K562 (cell line): Measurements from ENCODE around the gene GLI1. TPM values are rescaled to one million over a fixed set of nuclear protein-coding genes. Genes with fewer than 3 reads are reported as not detected.

ENCODE experiments used
- ATAC-seq: fragments of 200-7000 bp; cut with Tn5 transposase; 3 replicates; pipeline ENCODE4 v1.9.1; 2020; ENCODE audit warnings: moderate library complexity
- BruUV-seq: library from RNA; stranded (reverse); fragments of 400-500 nt; replicated peaks from 2 replicates; lab custom pipeline; 2021; lab: Mats Ljungman, UMichigan
- CTCF ChIA-PET: fragments of 300-600 bp; formaldehyde crosslinking; extraction: SDS; loops from one replicate; lab custom pipeline; 2021; ENCODE audit warnings: low intra/inter-chr PET ratio; lab: Yijun Ruan, JAX
- POLR2A ChIA-PET: fragments of 300-600, 350-650 bp; sonication (Branson Sonifier 250); formaldehyde crosslinking; extraction: SDS; loops from one replicate; lab custom pipeline; 2021; ENCODE audit warnings: antibody characterized with exemption, inconsistent platforms; lab: Yijun Ruan, JAX
- DNase-seq, 4 experiments: peaks; one replicate each; pipeline versions ENCODE4 v3.0.0 to v3.0.0-alpha.2; 2011 to 2018; ENCODE audit warnings: low spot score in 3 of 4, mixed read lengths in 3 of 4; ENCODE audit errors: extremely low read depth in 1 of 4
- FAIRE-seq: peaks from 2 replicates; lab custom pipeline; 2011; peaks lifted over from hg19 to GRCh38; lab: Jason Lieb, UNC
- H2AFZ ChIP-seq: 2 replicates; pipeline ENCODE4 v1.6.0; 2011; ENCODE audit warnings: low read depth, low read length, control low read depth, inconsistent platforms
- H3K27ac ChIP-seq: fragments of 200-600 bp; 3 replicates; pipeline ENCODE4 v1.8.0; 2011; ENCODE audit warnings: low read depth, mild to moderate bottlenecking, control low read depth, inconsistent platforms, low read length, moderate library complexity, mixed read lengths; ENCODE audit errors: extremely low read depth
- H3K27me3 ChIP-seq, 2 experiments: fragments of 300-600 bp in 1 of 2; 2 replicates in 1 of 2; 3 replicates in 1 of 2; pipeline versions ENCODE4 v1.6.0 to v1.8.0; 2011; ENCODE audit warnings: inconsistent platforms in 2 of 2, low read length in 2 of 2, mild to moderate bottlenecking in 1 of 2, mixed read lengths in 1 of 2, moderate library complexity in 1 of 2; ENCODE audit not compliant: control insufficient read depth in 2 of 2, insufficient read depth in 2 of 2
- H3K36me3 ChIP-seq: fragments of 300-600 bp; 3 replicates; pipeline ENCODE4 v1.8.0; 2011; ENCODE audit warnings: mild to moderate bottlenecking, low read length, inconsistent platforms; ENCODE audit not compliant: control insufficient read depth, insufficient read depth
- H3K4me1 ChIP-seq, 2 experiments: fragments of 200-600 bp in 1 of 2; replicated peaks in 1 of 2; 2 replicates in 1 of 2; 3 replicates in 1 of 2; pipeline versions ENCODE4 v1.5.1 to v1.8.0; 2011; ENCODE audit warnings: inconsistent platforms in 2 of 2, low read length in 2 of 2, mild to moderate bottlenecking in 1 of 2, mixed read lengths in 1 of 2, moderate library complexity in 1 of 2; ENCODE audit not compliant: control insufficient read depth in 2 of 2, insufficient read depth in 2 of 2
- H3K4me2 ChIP-seq: 2 replicates; pipeline ENCODE4 v1.6.1; 2011; ENCODE audit warnings: low read length, control low read depth, inconsistent platforms, mixed read lengths; ENCODE audit not compliant: insufficient read depth
- H3K4me3 ChIP-seq: fragments of 200-600 bp; sonication (generic), shearing (Covaris generic); 2 replicates; pipeline ENCODE4 v1.5.1; 2016; ENCODE audit warnings: control low read depth, inconsistent platforms
- H3K79me2 ChIP-seq: fragments of 200-600 bp; 3 replicates; pipeline ENCODE4 v1.8.0; 2011; ENCODE audit warnings: low read length, inconsistent platforms; ENCODE audit not compliant: control insufficient read depth, insufficient read depth
- H3K9ac ChIP-seq, 2 experiments: 2 replicates each; pipeline versions ENCODE4 v1.6.0 to v1.6.1; 2011; ENCODE audit warnings: low read depth in 2 of 2, low read length in 2 of 2, control low read depth in 1 of 2, inconsistent platforms in 1 of 2, mild to moderate bottlenecking in 1 of 2, mixed read lengths in 1 of 2; ENCODE audit not compliant: insufficient read depth in 1 of 2
- H3K9me1 ChIP-seq: one replicate; pipeline ENCODE4 v1.6.0; 2011; ENCODE audit warnings: inconsistent platforms, mild to moderate bottlenecking, low read length, moderate library complexity; ENCODE audit not compliant: control insufficient read depth, insufficient read depth
- H3K9me3 ChIP-seq: replicated peaks from 2 replicates; pipeline ENCODE4 v1.5.1; 2011; ENCODE audit warnings: low read depth, low read length, inconsistent platforms; ENCODE audit not compliant: control insufficient read depth, insufficient read depth
- H4K20me1 ChIP-seq: replicated peaks from 2 replicates; pipeline ENCODE4 v1.6.1; 2011; ENCODE audit warnings: low read length, inconsistent platforms, mixed read lengths; ENCODE audit not compliant: control insufficient read depth, insufficient read depth
- FOXO4 ChIP-seq: fragments of 450-650 bp; formaldehyde crosslinking; IDR thresholded peaks from 2 replicates; pipeline ENCODE4 v1.4.0; 2020; ENCODE audit warnings: mild to moderate bottlenecking, moderate library complexity
- GABPB1 ChIP-seq: sonication (generic); formaldehyde crosslinking; IDR thresholded peaks from 2 replicates; pipeline ENCODE4 v1.8.0; 2022; ENCODE audit warnings: mild to moderate bottlenecking, missing genetic modification reagents
- IRF1 ChIP-seq: sonication (generic); formaldehyde crosslinking; IDR thresholded peaks from 2 replicates; pipeline ENCODE4 v1.8.0; 2022; ENCODE audit warnings: missing genetic modification reagents, mild to moderate bottlenecking, borderline replicate concordance
- MCM5 ChIP-seq: fragments of 450-650 bp; IDR thresholded peaks from 2 replicates; pipeline ENCODE4 v1.6.1; 2016; ENCODE audit warnings: low read depth
- MTF1 ChIP-seq: fragments of 250-450 bp; sonication (Bioruptor Pico); IDR thresholded peaks from 2 replicates; pipeline ENCODE4 v1.9.0; 2021; ENCODE audit warnings: moderate library complexity, mild to moderate bottlenecking, inconsistent platforms, borderline replicate concordance
- NCOA6 ChIP-seq: fragments of 450-650 bp; IDR thresholded peaks from 2 replicates; pipeline ENCODE4 v1.6.1; 2017; ENCODE audit warnings: mild to moderate bottlenecking
- RBBP5 ChIP-seq: fragments of 200-600 bp; sonication (generic); IDR thresholded peaks from 2 replicates; pipeline ENCODE4 v1.6.1; 2012; ENCODE audit warnings: borderline replicate concordance, mild to moderate bottlenecking, low read length, control low read depth, inconsistent platforms; ENCODE audit not compliant: insufficient read depth, poor library complexity, severe bottlenecking
- ZBTB33 ChIP-seq: sonication (generic); formaldehyde crosslinking; IDR thresholded peaks from 2 replicates; pipeline ENCODE4 v1.8.1; 2023; ENCODE audit warnings: mild to moderate bottlenecking, missing genetic modification reagents
- ZNF3 ChIP-seq: fragments of 250-450 bp; sonication (Bioruptor Pico); IDR thresholded peaks from 2 replicates; pipeline ENCODE4 v1.5.0; 2021; ENCODE audit warnings: mild to moderate bottlenecking, moderate library complexity
- ZNF324 ChIP-seq: fragments of 250-450 bp; sonication (Bioruptor Pico); IDR thresholded peaks from 2 replicates; pipeline ENCODE4 v1.4.0; 2020; ENCODE audit warnings: mild to moderate bottlenecking
- ZNF398 ChIP-seq: fragments of 250-450 bp; sonication (Bioruptor Pico); IDR thresholded peaks from 2 replicates; pipeline ENCODE4 v1.8.0; 2021; ENCODE audit warnings: moderate library complexity, mild to moderate bottlenecking, inconsistent platforms
- WGBS: fragments of 100-300 bp; shearing (Covaris generic); methylation state at CpG from one replicate; pipeline ENCODE4 v1.1.6; 2016; ENCODE audit warnings: low coverage, mixed read lengths; ENCODE audit not compliant: insufficient coverage; ENCODE audit errors: missing lambda C conversion rate; 5-methylcytosine and 5-hydroxymethylcytosine counted together
- in situ Hi-C: fragments of 300-500 bp; cut with MboI; formaldehyde crosslinking; loops from 4 replicates; pipeline ENCODE4 v1.15.0; 2018; ENCODE audit warnings: inconsistent platforms, mixed read lengths
- intact Hi-C: fragments of 100-400 bp; cut with micrococcal nuclease; formaldehyde crosslinking; loops from 2 replicates; pipeline ENCODE4 v1.14.2; 2022
- polyA plus RNA-seq, 8 experiments: library from polyadenylated mRNA; depleted of rRNA in 4 of 8; stranded (reverse) in 5 of 8; unstranded in 3 of 8; fragments of >200 nt; fragmentation: Nextera tagmentation in 2 of 8; fragmentation: Illumina TruSeq in 1 of 8; extraction: Ambion mirVana in 2 of 8; extraction: Trizol in 1 of 8; gene quantifications; 2 replicates each; pipeline versions ENCODE4 v1.2.1 to v1.2.3, GENCODE V29; 2011 to 2014; ENCODE audit warnings: inconsistent platforms in 1 of 8, missing spikeins in 1 of 8
- total RNA-seq, 7 experiments: library from RNA; depleted of rRNA in 6 of 7; stranded (reverse); fragments of >200 nt in 6 of 7; fragmentation: Illumina TruSeq in 2 of 7; extraction: Trizol in 2 of 7; gene quantifications; 2 replicates each; pipeline versions ENCODE4 v1.2.1 to v1.2.3, GENCODE V29; 2011 to 2021; ENCODE audit warnings: low replicate concordance in 1 of 7
- TF ChIP-seq, protein P1 (sequence below): fragments of 450-650 bp; formaldehyde crosslinking; IDR thresholded peaks from 2 replicates; pipeline ENCODE4 v1.4.0; 2020; ENCODE audit warnings: mild to moderate bottlenecking

Gene GLI1
- total and polyA plus RNA-seq, 9 of the 15 experiments (the other 6 are each of a cell fraction or from before 2014, with no cell fraction given), result 0.24 to 3.7 (median 0.61) TPM

GRCh38 chr12:57476162-57476992 lies 16.8 kb downstream of the GLI1 start:
- ATAC-seq, result no peak
- in situ Hi-C loops (no loop called here), intact Hi-C loops (no loop called here)
- CTCF ChIA-PET, result no interaction called here
- Histone ChIP-seq H3K36me3 (no peaks in the 10 kb centered on the region), H4K20me1 (no peaks in the 10 kb centered on the region), H3K4me2 (no peak overlapping the region), H3K4me3 (no peak overlapping the region), H3K9me1 (no peaks in the 10 kb centered on the region), H3K9me3 (no peaks in the 10 kb centered on the region), H3K4me1 (peaks cover 39 to 51% of the 10 kb centered on the region in 2 experiments), H3K27ac (no peak overlapping the region), H3K27me3 (peaks cover 0 to 4% of the 10 kb centered on the region in 2 experiments; a peak in 1 of 5 replicates), H2AFZ (0 out of 2 replicates have a peak overlapping the region, but pooled peaks have one; percentile 93), H3K79me2 (no peaks in the 10 kb centered on the region), H3K9ac (no peak overlapping the region)
- BruUV-seq, result no TSS peak
- WGBS, result 92% methylated on average over 18 of the region's 29 CpGs
- FAIRE-seq, result no peak
- no peak for DNase-seq
- POLR2A ChIA-PET, result interaction anchor here (1.0 kb wide), 2 partner anchors 42 to 52 kb away, joined by 3 read pairs; no protein-coding TSS in a partner anchor
- TF ChIP-seq IRF1 (CRISPR knock-in tag) (no peak), MCM5 (no peak), ZNF324 (CRISPR knock-in tag) (no peak), FOXO4 (CRISPR knock-in tag) (no peak), MTF1 (CRISPR knock-in tag) (no peak), ZNF3 (CRISPR knock-in tag) (no peak), GABPB1 (CRISPR knock-in tag) (no peak), RBBP5 (no peak), ZBTB33 (peak; percentile 41; the same call in 1 of the 2 replicates), ZNF398 (CRISPR knock-in tag) (no peak), NCOA6 (no peak)
- TF ChIP-seq, protein P1, sequence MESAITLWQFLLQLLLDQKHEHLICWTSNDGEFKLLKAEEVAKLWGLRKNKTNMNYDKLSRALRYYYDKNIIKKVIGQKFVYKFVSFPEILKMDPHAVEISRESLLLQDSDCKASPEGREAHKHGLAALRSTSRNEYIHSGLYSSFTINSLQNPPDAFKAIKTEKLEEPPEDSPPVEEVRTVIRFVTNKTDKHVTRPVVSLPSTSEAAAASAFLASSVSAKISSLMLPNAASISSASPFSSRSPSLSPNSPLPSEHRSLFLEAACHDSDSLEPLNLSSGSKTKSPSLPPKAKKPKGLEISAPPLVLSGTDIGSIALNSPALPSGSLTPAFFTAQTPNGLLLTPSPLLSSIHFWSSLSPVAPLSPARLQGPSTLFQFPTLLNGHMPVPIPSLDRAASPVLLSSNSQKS (CRISPR knock-in tag), result no peak
